KBM-7 (cell line): Measurements from ENCODE around the gene SHISA6.
"Not testable (repeated sequence)": the region's sequence is repeated elsewhere in the genome, so short reads cannot be mapped to it uniquely, and the experiment has no call there.

Experiments used
- DNase-seq: peaks from one replicate; pipeline ENCODE4 v3.0.0-alpha.2; 2015
- in situ Hi-C: fragments of 300-500 bp; cut with MboI; formaldehyde crosslinking; loops from 2 replicates; pipeline ENCODE4 v1.14.3; 2020; ENCODE audit warnings: low sequenced_read_pairs, low pct_unique_long_range_greater_than_20kb, mixed read lengths

SHISA6 gene

GRCh38 chr17:11296994-11297393 lies 56.0 kb downstream of the SHISA6 start:
- peak; percentile 11 for DNase-seq
- in situ Hi-C loops: no loop called here

- in situ Hi-C loops: no loop called here
- DNase-seq: no peak
Measured at GRCh38 chr17:11298401-11298800, 57.4 kb downstream of the SHISA6 start.

DNA sequence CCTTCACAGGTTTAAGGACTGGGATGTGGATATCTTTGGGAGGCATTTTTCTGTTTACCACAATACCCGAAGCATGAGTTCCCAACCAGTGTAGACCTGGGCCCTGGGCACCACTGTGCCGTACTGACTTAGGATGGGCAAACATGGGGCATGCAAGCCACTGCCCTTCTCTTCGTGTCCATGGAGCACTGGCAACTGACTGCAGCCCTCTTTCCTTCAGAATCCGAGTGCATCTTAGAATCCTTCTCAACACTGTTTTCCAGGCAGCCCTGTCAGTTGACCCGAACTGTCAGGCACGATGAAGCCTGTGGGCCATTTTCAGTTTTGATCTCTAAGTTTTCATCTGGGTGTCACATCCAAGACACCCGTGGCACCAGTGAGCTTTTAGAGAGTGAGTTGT lies 59.2 kb downstream of the SHISA6 start:
- DNase-seq: no peak
- in situ Hi-C loops: no loop called here

- in situ Hi-C loops: no loop called here
- no peak for DNase-seq
Measured at GRCh38 chr17:11300738-11301137, 59.7 kb downstream of the SHISA6 start.

- in situ Hi-C loops, DNase-seq: not testable (repeated sequence)
Measured at GRCh38 chr17:11301874-11302273, 60.9 kb downstream of the SHISA6 start.

DNA sequence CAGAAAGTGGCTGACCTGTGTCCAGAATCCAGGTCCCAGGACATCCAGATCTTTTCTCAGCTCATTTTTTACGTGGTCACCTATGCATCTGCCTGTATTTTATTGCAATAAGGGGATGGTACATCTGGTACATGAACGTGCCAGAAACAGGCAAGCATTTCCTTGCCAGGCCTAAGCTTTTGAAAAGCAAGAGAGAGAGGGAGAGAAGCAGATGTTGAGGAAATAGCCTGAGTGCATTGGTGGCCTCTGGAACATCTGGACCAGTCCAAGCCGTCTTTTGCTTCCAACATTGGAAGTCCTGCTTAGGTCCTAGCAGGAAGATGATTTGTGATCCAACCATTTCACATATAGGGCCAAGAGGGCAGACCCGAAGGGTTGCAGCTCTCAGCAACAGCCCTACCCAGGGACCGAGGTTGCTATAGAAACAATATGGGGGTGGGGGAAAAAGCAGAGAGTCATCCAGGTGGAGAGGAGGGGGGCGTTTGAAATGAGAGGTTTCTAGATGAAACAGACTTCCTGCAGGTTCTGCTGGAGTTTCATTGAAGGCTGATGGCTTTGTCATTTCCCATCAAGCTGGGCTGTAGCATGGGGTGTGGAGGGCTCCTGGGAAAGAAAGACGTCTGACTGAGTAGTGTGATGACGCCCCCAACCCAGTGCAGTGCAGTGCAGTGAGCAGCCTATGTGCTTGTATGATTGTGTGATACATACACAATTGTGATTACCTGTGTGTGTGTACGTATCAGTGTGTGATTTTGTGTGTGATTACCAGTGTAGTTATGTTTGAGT lies 61.6 kb downstream of the SHISA6 start:
- in situ Hi-C loops: no loop called here
- no peak for DNase-seq

DNA sequence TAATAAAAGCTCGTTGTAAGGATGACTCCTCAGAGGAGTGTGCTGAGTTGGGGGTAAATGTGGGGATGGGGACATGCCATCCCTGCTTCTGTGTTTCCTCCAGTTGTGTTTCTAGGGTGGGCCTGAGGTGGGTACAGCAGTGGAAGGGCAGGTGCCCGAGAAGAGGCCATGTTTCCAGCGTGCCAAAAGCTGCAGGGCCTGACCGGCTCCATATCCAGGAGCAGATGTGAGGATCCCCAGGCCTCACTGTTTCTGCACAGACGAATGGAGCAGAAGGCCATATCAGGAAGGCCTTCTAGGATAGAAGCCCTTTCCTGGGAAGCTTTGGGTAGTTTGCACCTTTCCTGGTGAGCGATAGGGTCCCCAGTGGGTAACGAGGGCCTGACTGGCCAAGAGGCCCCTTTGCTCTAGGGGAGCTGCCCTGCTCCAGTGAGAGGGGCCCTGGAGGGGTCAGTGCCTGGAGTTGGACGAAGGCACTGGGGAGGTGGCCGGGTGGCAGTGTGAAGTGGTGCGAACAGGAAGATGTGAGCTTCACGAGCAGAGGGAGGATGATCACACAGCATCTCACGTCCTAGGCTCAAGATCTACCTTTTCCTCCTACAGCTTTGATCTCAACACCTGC lies 62.9 kb downstream of the SHISA6 start:
- DNase-seq: no peak
- in situ Hi-C loops: no loop called here

GRCh38 chr17:11304568-11304967 lies 63.6 kb downstream of the SHISA6 start:
- in situ Hi-C loops: no loop called here
- no peak for DNase-seq

DNA sequence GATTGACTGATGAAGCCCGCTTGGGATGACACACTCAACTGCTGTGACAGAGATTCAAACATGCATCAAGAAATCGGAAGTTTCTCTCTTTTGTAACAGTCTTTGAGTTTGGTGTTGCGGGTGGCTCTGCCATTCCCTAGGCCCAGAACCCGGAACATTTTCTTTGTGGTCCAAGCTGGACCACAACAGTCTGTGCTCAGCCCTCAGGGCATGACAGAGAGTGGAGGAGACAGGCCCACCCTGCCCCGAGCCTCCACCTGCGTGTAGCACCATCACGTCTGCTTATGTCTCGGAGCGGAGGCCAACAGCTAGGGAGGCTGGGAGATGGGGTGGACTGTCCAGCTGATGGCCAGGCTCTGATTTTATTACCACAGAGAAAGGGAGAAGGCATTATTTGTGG lies 64.5 kb downstream of the SHISA6 start:
- no peak for DNase-seq

GRCh38 chr17:11308531-11308930 lies 67.5 kb downstream of the SHISA6 start:
- in situ Hi-C loops: no loop called here

More for the DNA sequence above, 64.5 kb downstream of the SHISA6 start:
- in situ Hi-C loops: no loop called here

GRCh38 chr17:11309033-11309432 lies 68.0 kb downstream of the SHISA6 start:
- in situ Hi-C loops: no loop called here
- DNase-seq: no peak

More at GRCh38 chr17:11308531-11308930, 67.5 kb downstream of the SHISA6 start:
- DNase-seq: no peak

DNA sequence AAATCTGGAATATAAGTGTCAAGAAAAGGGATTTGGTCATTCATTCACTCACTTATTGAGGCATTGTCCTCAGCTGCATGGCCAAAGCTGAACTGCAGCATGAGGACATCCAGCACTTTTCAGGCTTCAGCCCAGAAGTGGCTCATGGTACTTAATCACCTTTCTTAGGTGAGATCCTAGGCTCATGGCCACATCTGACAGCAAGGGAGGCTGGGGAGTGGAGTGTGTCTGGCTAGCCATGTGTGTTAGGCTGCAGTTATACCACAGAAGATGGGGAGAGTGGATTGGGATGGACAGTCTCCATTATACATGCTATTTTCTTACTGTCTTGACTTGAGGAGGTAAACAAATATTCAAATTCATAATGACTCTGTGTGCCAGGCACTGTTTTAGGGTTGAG lies 68.8 kb downstream of the SHISA6 start:
- in situ Hi-C loops: no loop called here
- no peak for DNase-seq

DNA sequence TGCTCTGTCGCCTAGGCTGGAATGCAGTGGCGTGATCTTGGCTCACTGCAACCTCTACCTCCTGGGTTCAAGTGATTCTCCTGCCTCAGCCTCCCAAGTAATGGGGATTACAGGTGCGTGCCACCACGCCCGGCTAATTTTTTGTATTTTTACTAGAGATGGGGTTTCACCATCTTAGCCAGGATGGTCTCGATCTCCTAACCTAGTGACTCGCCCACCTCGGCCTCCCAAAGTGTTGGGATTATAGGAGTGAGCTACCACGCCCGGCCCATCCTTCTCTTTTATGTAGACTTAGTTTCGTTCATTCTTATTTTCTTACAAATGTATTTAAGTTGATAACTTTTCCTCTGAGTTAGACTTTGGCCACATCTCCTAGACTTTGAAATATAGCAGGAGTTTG lies 75.4 kb downstream of the SHISA6 start:
- DNase-seq, in situ Hi-C loops: not testable (repeated sequence)

- no peak for DNase-seq
- in situ Hi-C loops: no loop called here
Measured at GRCh38 chr17:11318207-11318606, 77.2 kb downstream of the SHISA6 start.

- DNase-seq: no peak
- in situ Hi-C loops: no loop called here
Measured at GRCh38 chr17:11319894-11320293, 78.9 kb downstream of the SHISA6 start.

DNA sequence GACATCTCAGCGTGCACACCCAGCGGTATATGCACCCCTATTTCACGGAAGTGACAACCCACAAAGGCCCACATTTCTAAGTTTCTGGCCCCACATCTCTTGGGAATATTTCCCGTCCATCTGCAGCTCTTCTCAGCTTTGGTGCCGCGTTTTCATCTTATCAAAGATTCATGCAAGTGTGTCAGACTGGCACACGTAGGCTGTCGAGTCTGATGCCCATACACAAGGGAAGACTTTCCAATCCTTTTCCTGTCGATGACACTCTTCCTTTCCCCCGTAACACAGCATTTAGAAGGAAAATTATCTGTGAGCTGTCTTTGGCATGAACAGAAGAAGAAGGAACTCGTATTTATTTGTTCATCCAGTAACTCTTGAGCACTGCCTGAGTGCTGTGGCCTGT lies 83.0 kb downstream of the SHISA6 start:
- no peak for DNase-seq
- in situ Hi-C loops: no loop called here

- DNase-seq: no peak
- in situ Hi-C loops: no loop called here
Measured at GRCh38 chr17:11324846-11325420, 83.9 kb downstream of the SHISA6 start.

GRCh38 chr17:11326492-11326891 lies 85.5 kb downstream of the SHISA6 start:
- DNase-seq: no peak
- in situ Hi-C loops: no loop called here

- in situ Hi-C loops: no loop called here
- no peak for DNase-seq
Measured at GRCh38 chr17:11328770-11329169, 87.8 kb downstream of the SHISA6 start.

DNA sequence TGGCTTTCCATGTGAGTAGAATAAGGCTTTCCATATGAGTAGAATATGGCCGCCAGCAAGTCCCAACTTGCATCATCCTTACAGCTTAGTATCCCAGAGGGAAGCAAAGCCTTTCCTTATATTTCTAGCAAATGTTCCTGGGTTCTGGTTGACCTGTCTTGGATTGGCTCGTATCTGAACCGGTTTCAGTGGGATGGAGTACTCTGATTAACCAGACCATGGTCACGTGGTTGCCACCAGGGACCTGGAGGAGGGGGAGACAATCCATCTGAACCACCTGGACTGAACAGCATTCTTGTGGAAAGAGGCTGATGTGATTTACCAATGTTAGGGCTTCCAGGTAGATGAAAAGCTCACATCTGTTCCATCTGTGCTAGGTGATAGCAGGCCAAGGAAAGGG lies 89.0 kb downstream of the SHISA6 start:
- in situ Hi-C loops: no loop called here
- no peak for DNase-seq
